HL-60 (cell line): ENCODE measurements around the gene NCKIPSD.

Experiments
- DNase-seq, 2 experiments: peaks; one replicate each; pipeline ENCODE4 v3.0.0-alpha.2; 2010 to 2020; ENCODE audit warnings: low read depth in 1 of 2, low spot score in 1 of 2
- H3K27ac ChIP-seq: fragments of 250-450 bp; sonication (Bioruptor Pico); replicated peaks from 2 replicates; pipeline ENCODE4 v1.5.1; 2020; ENCODE audit warnings: mild to moderate bottlenecking, moderate library complexity
- H3K27me3 ChIP-seq: fragments of 250-450 bp; sonication (Bioruptor Pico); 2 replicates; pipeline ENCODE4 v1.5.1; 2021; ENCODE audit warnings: mild to moderate bottlenecking, moderate library complexity; ENCODE audit not compliant: insufficient read depth, poor library complexity, severe bottlenecking
- H3K4me3 ChIP-seq: replicated peaks from 2 replicates; pipeline ENCODE4 v1.5.1; 2011; ENCODE audit warnings: mild to moderate bottlenecking, control low read depth, low read length; ENCODE audit not compliant: insufficient read depth
- CTCF ChIP-seq: IDR thresholded peaks from one replicate; pipeline ENCODE4 v1.5.1; 2011; ENCODE audit warnings: low read length, control low read depth, inconsistent platforms; ENCODE audit not compliant: insufficient read depth
- GABPA ChIP-seq: IDR thresholded peaks from 2 replicates; pipeline ENCODE4 v1.6.1; 2012; ENCODE audit warnings: low read depth
- POLR2AphosphoS5 ChIP-seq: IDR thresholded peaks from 2 replicates; pipeline ENCODE4 v1.6.1; 2012; ENCODE audit warnings: low read depth
- REST ChIP-seq: IDR thresholded peaks from 2 replicates; pipeline ENCODE4 v1.6.1; 2012; ENCODE audit warnings: low read depth; ENCODE audit not compliant: insufficient replicate concordance
- SPI1 ChIP-seq: IDR thresholded peaks from 2 replicates; pipeline ENCODE4 v1.6.1; 2012; ENCODE audit warnings: low read depth, mild to moderate bottlenecking, borderline replicate concordance

The NCKIPSD gene

GRCh38 chr3:48628277-48629017 lies 57.3 kb downstream of the NCKIPSD start:
- H3K4me3 ChIP-seq: no peak overlapping the region
- no peak for DNase-seq
- H3K27ac ChIP-seq: no peak overlapping the region
- no peaks in the 10 kb centered on the region for H3K27me3 ChIP-seq
- TF ChIP-seq CTCF (no peak), REST (no peak), SPI1 (no peak), POLR2AphosphoS5 (no peak), GABPA (no peak)

GRCh38 chr3:48625600-48625999 lies 60.1 kb downstream of the NCKIPSD start:
- Histone ChIP-seq H3K27me3 (no peaks in the 10 kb centered on the region), H3K27ac (no peak overlapping the region), H3K4me3 (no peak overlapping the region)
- TF ChIP-seq POLR2AphosphoS5 (no peak), GABPA (no peak), REST (no peak), SPI1 (no peak), CTCF (no peak)
- no peak for DNase-seq

GRCh38 chr3:48624767-48625166 lies 60.9 kb downstream of the NCKIPSD start:
- no peak for TF ChIP-seq CTCF
- TF ChIP-seq SPI1: no peak
- no peak for TF ChIP-seq GABPA
- TF ChIP-seq REST: no peak
- no peak for TF ChIP-seq POLR2AphosphoS5
- Histone ChIP-seq H3K27me3 (no peaks in the 10 kb centered on the region), H3K27ac (no peak overlapping the region), H3K4me3 (no peak overlapping the region)
- DNase-seq: no peak
